Measurements from ENCODE around the gene F2RL2.

The F2RL2 gene

GRCh38 chr5:76583163-76584047 lies 39.8 kb downstream of the F2RL2 start:
- peak; percentile 29 for DNase-seq (ENCODE audit: low spot score)

GRCh38 chr5:76582230-76583162 lies 40.7 kb downstream of the F2RL2 start:
- no peak for DNase-seq (ENCODE audit: low spot score)

GRCh38 chr5:76580981-76581380 lies 42.2 kb downstream of the F2RL2 start:
- DNase-seq (ENCODE audit: low spot score), result no peak

- no peak for DNase-seq (ENCODE audit: low spot score)
Measured at GRCh38 chr5:76579166-76579937, 43.9 kb downstream of the F2RL2 start.

GRCh38 chr5:76576996-76577395 lies 46.2 kb downstream of the F2RL2 start:
- DNase-seq (ENCODE audit: low spot score), result no peak

- no peak for DNase-seq (ENCODE audit: low spot score)
Measured at GRCh38 chr5:76576450-76576849, 46.8 kb downstream of the F2RL2 start.

GRCh38 chr5:76571559-76571958 lies 51.6 kb downstream of the F2RL2 start:
- no peak for DNase-seq (ENCODE audit: low spot score)

GRCh38 chr5:76570153-76570552 lies 53.0 kb downstream of the F2RL2 start:
- no peak for DNase-seq (ENCODE audit: low spot score)

Measured in CD4-positive, alpha-beta T cell treated with Interleukin-15 for 4 hours (primary cell).